GM12878 (cell line): ENCODE results near the gene TLR1. TPM values are rescaled to one million over a fixed set of nuclear protein-coding genes. Genes with fewer than 3 reads are reported as not detected.

ENCODE experiments used
- BCL11A ChIP-seq: IDR thresholded peaks from 2 replicates; pipeline ENCODE4 v1.6.1; 2011; ENCODE audit warnings: low read depth, low read length
- CBFB ChIP-seq: IDR thresholded peaks from 2 replicates; pipeline ENCODE4 v1.6.1; 2016; ENCODE audit warnings: antibody characterized with exemption, low read depth
- KLF5 ChIP-seq: fragments of 450-650 bp; IDR thresholded peaks from 2 replicates; pipeline ENCODE4 v1.6.1; 2014; ENCODE audit warnings: mild to moderate bottlenecking; ENCODE audit not compliant: partially characterized antibody
- MEF2B ChIP-seq: fragments of 450-650 bp; IDR thresholded peaks from 2 replicates; pipeline ENCODE4 v1.6.1; 2018; ENCODE audit warnings: mild to moderate bottlenecking, moderate library complexity; ENCODE audit not compliant: partially characterized antibody, poor library complexity, severe bottlenecking
- NBN ChIP-seq: fragments of 450-650 bp; IDR thresholded peaks from 2 replicates; pipeline ENCODE4 v1.6.1; 2016
- RUNX3 ChIP-seq: IDR thresholded peaks from 2 replicates; pipeline ENCODE4 v1.6.1; 2012; ENCODE audit warnings: low read length, inconsistent platforms
- SMAD1 ChIP-seq: fragments of 450-650 bp; IDR thresholded peaks from 2 replicates; pipeline ENCODE4 v1.6.1; 2018; ENCODE audit warnings: mild to moderate bottlenecking, low read depth; ENCODE audit not compliant: partially characterized antibody
- SP1 ChIP-seq: IDR thresholded peaks from one replicate; pipeline ENCODE4 v1.6.1; 2011; ENCODE audit warnings: low read depth, low read length
- YY1 ChIP-seq: IDR thresholded peaks from 2 replicates; pipeline ENCODE4 v1.6.1; 2011; ENCODE audit warnings: low read depth, mild to moderate bottlenecking, low read length
- polyA plus RNA-seq, 11 experiments: library from polyadenylated mRNA; depleted of rRNA in 4 of 11; unstranded in 6 of 11; stranded (reverse) in 5 of 11; fragments of >200 nt; fragmentation: Nextera tagmentation in 4 of 11; fragmentation: Illumina TruSeq in 1 of 11; extraction: Ambion mirVana in 4 of 11; extraction: Trizol in 1 of 11; gene quantifications; 1 replicate in 1 of 11; 2 replicates in 10 of 11; pipeline versions ENCODE4 v1.2.1 to v1.2.3, GENCODE V29; 2011 to 2016; ENCODE audit warnings: inconsistent platforms in 2 of 11, missing spikeins in 2 of 11, low read depth in 1 of 11
- total RNA-seq, 4 experiments: library from RNA; depleted of rRNA in 3 of 4; stranded (reverse); fragments of >200 nt in 3 of 4; fragmentation: Illumina TruSeq in 1 of 4; extraction: Trizol in 1 of 4; gene quantifications; 2 replicates each; pipeline versions ENCODE4 v1.2.1 to v1.2.3, GENCODE V29; 2013 to 2021
- TF ChIP-seq, protein P1 (sequence below): fragments of 450-650 bp; formaldehyde crosslinking; IDR thresholded peaks from 2 replicates; pipeline ENCODE4 v1.4.0; 2022; ENCODE audit warnings: mild to moderate bottlenecking, moderate library complexity
- TF ChIP-seq, protein P2 (sequence below): fragments of 450-650 bp; IDR thresholded peaks from 2 replicates; pipeline ENCODE4 v1.6.1; 2017; ENCODE audit warnings: low read depth, mild to moderate bottlenecking, moderate library complexity
- TF ChIP-seq, protein P3 (sequence below): IDR thresholded peaks from 2 replicates; pipeline ENCODE4 v1.6.1; 2011; ENCODE audit warnings: low read depth, mild to moderate bottlenecking, low read length, moderate library complexity, borderline replicate concordance; ENCODE audit errors: extremely low read depth

The TLR1 gene
- total and polyA plus RNA-seq, 10 of the 15 experiments (the other 5 are each of a cell fraction or from before 2014, with no cell fraction given) = 9.3 to 57.1 (median 20.4) TPM

DNA sequence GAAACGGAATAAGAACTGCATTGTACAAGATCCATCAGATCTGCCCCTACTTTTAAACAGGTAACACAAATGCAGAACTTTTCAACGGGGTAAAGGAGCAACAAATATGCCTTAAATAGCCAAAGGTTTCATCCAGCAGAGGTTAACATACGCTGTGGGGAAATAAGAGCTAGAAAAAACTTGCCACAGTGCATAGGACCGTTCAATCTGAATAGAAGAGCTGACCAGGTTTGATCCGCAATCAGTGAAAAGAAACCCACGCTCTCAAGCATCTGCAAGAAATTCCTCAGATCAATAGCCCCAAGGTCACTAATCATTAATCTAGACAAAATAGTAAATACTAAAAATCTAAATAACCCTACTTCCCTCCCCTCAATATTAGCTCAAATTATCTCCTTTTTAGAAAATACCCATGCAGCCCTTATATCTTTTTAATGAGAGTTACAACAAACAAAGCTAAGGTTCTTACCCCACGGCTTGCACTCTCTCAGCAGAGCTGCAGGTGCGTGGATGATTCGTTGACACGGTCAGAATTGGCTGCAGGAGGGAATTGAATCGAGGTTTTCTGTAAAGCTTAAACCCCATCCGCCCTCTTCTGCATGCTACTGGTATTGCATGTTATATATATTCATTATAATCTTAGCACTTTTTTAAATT lies 22.0 kb downstream of the TLR1 start, which contains the start of gene TLR10 (continued):
- TF ChIP-seq SMAD1 (peak; percentile 53), BCL11A (no peak), CBFB (peak; percentile 34; the same call in 1 of the 2 replicates), NBN (peak; percentile 54; the same call in 1 of the 2 replicates), YY1 (peak; percentile 75), SP1 (no peak), MEF2B (peak; percentile 26), RUNX3 (peak; percentile 56), KLF5 (no peak)
- TF ChIP-seq, protein P1, sequence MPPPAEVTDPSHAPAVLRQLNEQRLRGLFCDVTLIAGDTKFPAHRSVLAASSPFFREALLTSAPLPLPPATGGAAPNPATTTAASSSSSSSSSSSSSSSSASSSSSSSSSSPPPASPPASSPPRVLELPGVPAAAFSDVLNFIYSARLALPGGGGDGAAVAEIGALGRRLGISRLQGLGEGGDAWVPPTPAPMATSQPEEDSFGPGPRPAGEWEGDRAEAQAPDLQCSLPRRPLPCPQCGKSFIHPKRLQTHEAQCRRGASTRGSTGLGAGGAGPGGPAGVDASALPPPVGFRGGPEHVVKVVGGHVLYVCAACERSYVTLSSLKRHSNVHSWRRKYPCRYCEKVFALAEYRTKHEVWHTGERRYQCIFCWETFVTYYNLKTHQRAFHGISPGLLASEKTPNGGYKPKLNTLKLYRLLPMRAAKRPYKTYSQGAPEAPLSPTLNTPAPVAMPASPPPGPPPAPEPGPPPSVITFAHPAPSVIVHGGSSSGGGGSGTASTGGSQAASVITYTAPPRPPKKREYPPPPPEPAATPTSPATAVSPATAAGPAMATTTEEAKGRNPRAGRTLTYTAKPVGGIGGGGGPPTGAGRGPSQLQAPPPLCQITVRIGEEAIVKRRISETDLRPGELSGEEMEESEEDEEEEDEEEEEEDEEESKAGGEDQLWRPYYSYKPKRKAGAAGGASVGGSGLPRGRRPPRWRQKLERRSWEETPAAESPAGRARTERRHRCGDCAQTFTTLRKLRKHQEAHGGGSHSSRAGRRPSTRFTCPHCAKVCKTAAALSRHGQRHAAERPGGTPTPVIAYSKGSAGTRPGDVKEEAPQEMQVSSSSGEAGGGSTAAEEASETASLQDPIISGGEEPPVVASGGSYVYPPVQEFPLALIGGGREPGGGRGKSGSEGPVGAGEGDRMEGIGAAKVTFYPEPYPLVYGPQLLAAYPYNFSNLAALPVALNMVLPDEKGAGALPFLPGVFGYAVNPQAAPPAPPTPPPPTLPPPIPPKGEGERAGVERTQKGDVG (CRISPR knock-in tag) = 0 out of 2 replicates have a peak, but pooled peaks have one; percentile 5
- TF ChIP-seq, protein P2, sequence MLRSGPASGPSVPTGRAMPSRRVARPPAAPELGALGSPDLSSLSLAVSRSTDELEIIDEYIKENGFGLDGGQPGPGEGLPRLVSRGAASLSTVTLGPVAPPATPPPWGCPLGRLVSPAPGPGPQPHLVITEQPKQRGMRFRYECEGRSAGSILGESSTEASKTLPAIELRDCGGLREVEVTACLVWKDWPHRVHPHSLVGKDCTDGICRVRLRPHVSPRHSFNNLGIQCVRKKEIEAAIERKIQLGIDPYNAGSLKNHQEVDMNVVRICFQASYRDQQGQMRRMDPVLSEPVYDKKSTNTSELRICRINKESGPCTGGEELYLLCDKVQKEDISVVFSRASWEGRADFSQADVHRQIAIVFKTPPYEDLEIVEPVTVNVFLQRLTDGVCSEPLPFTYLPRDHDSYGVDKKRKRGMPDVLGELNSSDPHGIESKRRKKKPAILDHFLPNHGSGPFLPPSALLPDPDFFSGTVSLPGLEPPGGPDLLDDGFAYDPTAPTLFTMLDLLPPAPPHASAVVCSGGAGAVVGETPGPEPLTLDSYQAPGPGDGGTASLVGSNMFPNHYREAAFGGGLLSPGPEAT = peak; percentile 54; the same call in 1 of the 2 replicates
- TF ChIP-seq, protein P3, sequence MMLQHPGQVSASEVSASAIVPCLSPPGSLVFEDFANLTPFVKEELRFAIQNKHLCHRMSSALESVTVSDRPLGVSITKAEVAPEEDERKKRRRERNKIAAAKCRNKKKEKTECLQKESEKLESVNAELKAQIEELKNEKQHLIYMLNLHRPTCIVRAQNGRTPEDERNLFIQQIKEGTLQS = no peak
